MG63 (cell line): Measurements from ENCODE around the gene RPS2. TPM values are rescaled to one million over a fixed set of nuclear protein-coding genes. Genes with fewer than 3 reads are reported as not detected.

ENCODE experiments used
- total RNA-seq: library from RNA; depleted of rRNA; stranded (reverse); fragments of >200 nt; shearing (Covaris generic); gene quantifications from 2 replicates; pipeline ENCODE4 v1.2.3, GENCODE V29; 2014; ENCODE audit warnings: low replicate concordance; rRNA removed

RPS2 gene
- total RNA-seq, 1 experiment from 2014 or later = 16,603 TPM

Other genes starting within 250 kb of the RPS2 start
- gene NME3, start 193.3 kb downstream of the RPS2 start, total RNA-seq = 0.46 TPM in 1 of 2 replicates, not detected in the other
- gene EME2, start 192.0 kb downstream of the RPS2 start, total RNA-seq = 3.3 and 6.6 TPM in 2 replicates
- 225 and 308 TPM in 2 replicates for gene MRPS34, start 191.7 kb downstream of the RPS2 start, total RNA-seq
- gene SPSB3, start 182.3 kb downstream of the RPS2 start, total RNA-seq = 34.3 and 40.3 TPM in 2 replicates
- 156 and 163 TPM in 2 replicates for gene NUBP2, start 181.9 kb downstream of the RPS2 start, total RNA-seq
- gene IGFALS, start 171.1 kb downstream of the RPS2 start, total RNA-seq = not detected in 2 replicates
- 120 and 186 TPM in 2 replicates for gene HAGH, start 138.0 kb downstream of the RPS2 start, total RNA-seq
- 33.4 and 35.4 TPM in 2 replicates for gene FAHD1, start 137.6 kb downstream of the RPS2 start, total RNA-seq
- gene MEIOB, start 92.7 kb downstream of the RPS2 start, total RNA-seq = 21.6 and 71.1 TPM in 2 replicates
- gene HS3ST6, start 46.4 kb downstream of the RPS2 start, total RNA-seq = not detected in 2 replicates
- gene MSRB1, start 21.6 kb downstream of the RPS2 start, total RNA-seq = 99.5 and 116 TPM in 2 replicates
- gene RPL3L, start 10.1 kb downstream of the RPS2 start, total RNA-seq = not detected in 2 replicates
- gene NDUFB10, start 5.3 kb downstream of the RPS2 start, total RNA-seq = 406 and 819 TPM in 2 replicates
- not detected in 2 replicates for gene RNF151, start 2.0 kb upstream of the RPS2 start, total RNA-seq
- 75.4 and 134 TPM in 2 replicates for gene TBL3, start 7.2 kb upstream of the RPS2 start, total RNA-seq
- not detected in 2 replicates for gene NOXO1, start 16.6 kb upstream of the RPS2 start, total RNA-seq
- gene GFER, start 19.4 kb upstream of the RPS2 start, total RNA-seq = 39.9 and 64.5 TPM in 2 replicates
- 0.07 TPM in 1 of 2 replicates, not detected in the other for gene SYNGR3, start 25.1 kb upstream of the RPS2 start, total RNA-seq
- gene ZNF598, start 45.0 kb upstream of the RPS2 start, total RNA-seq = 75.0 and 86.5 TPM in 2 replicates
- not detected in 2 replicates for gene NPW, start 55.0 kb upstream of the RPS2 start, total RNA-seq
- 15.9 and 19.0 TPM in 2 replicates for gene NHERF2, start 62.1 kb upstream of the RPS2 start, total RNA-seq
- gene NTHL1, start 83.0 kb upstream of the RPS2 start, total RNA-seq = 57.1 and 74.7 TPM in 2 replicates
- 24.1 and 64.4 TPM in 2 replicates for gene TSC2, start 83.2 kb upstream of the RPS2 start, total RNA-seq
- gene PKD1, start 171.1 kb upstream of the RPS2 start, total RNA-seq = 60.2 and 106 TPM in 2 replicates
- gene RAB26, start 183.8 kb upstream of the RPS2 start, total RNA-seq = not detected in 2 replicates
- 68.0 and 111 TPM in 2 replicates for gene TRAF7, start 191.0 kb upstream of the RPS2 start, total RNA-seq
- 0.02 and 1.0 TPM in 2 replicates for gene CASKIN1, start 231.8 kb upstream of the RPS2 start, total RNA-seq
- 29.0 and 42.6 TPM in 2 replicates for gene MLST8, start 240.6 kb upstream of the RPS2 start, total RNA-seq
- 0.39 and 1.3 TPM in 2 replicates for gene BRICD5, start 246.0 kb upstream of the RPS2 start, total RNA-seq